Activated CD4-positive, alpha-beta T cell treated with anti-CD3 and anti-CD28 coated beads, Interleukin-2, Interleukin-4, amounts not matched to agents 100 ng/mL and 50 ng/mL, durations not matched to agents 16 hours and 8 hours (primary cell): ENCODE results near the gene DCLRE1B.

Experiments
- DNase-seq: peaks from one replicate; pipeline ENCODE4 v3.0.0-alpha.2; 2020; ENCODE audit warnings: low spot score

The DCLRE1B gene

GRCh38 chr1:113904674-113905434, at the start of gene DCLRE1B, which contains the start of gene AP4B1:
TSS of gene DCLRE1B (plus strand) at chr1:113905326. CDS start at chr1:113905587, 261 bp downstream.
TSS of gene AP4B1 (minus strand) at chr1:113904799. CDS start at chr1:113904717, 82 bp downstream.
- peak; percentile 100 for DNase-seq

GRCh38 chr1:113855630-113856400, 49.3 kb upstream of the DCLRE1B start:
- no peak for DNase-seq

- DNase-seq: no peak
Observed at GRCh38 chr1:113856401-113856790, 48.7 kb upstream of the DCLRE1B start.

DNA sequence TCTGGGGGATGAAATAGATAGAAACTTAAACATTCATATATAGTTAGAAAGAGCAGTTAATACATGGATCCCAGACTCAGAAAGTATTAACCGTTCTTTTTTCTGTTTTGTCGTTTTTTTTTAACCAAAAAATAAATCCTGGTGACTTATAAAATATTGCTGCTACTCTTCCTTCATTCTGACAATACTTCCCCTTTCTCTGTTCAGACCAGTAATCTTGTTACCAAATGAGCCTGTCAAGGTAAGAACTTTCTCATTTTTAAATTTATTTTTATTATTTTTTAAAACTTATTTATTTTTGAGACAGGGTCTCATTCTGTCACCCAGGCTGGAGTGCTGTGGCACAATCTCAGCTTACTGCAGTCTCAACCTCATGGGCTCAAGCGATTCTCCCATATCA, 47.4 kb upstream of the DCLRE1B start:
- no peak for DNase-seq

GRCh38 chr1:113858418-113858817, 46.7 kb upstream of the DCLRE1B start:
- no peak for DNase-seq

GRCh38 chr1:113858982-113859381, 46.1 kb upstream of the DCLRE1B start:
- DNase-seq: no peak

DNA sequence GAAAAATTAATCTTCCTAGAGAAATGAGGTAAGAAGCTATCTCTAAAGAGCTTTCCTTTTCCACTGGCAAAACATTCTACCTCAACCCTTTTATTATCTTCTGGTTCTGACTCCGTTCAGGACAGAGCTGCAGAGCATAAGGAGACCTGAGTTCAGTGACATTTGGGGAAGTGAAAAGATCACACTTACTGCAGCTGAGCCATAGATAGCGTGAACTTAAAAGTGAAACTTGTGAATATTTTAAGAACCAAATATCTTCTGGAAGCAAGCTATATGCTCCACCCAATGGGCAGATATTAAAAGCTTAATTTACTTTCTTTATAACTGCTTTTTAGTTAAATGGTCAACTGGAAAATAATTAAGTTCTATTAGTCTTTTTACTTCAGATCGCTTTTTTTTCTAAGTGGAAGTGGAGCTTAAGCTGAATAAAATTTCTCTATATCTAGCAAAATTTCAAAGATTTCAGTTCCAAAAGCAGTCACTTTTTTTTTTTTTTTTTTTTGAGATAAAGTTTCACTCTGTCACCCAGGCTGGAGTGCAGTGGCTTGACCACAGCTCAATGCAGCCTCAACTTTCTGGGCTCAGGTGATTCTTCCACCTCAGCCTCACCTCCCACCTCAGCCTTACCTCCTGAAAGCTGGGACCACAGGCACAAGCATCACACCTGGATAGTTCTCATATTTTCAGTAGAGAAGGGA, 45.5 kb upstream of the DCLRE1B start:
- no peak for DNase-seq

- DNase-seq: no peak
Observed at GRCh38 chr1:113860891-113861290, 44.2 kb upstream of the DCLRE1B start.

DNA sequence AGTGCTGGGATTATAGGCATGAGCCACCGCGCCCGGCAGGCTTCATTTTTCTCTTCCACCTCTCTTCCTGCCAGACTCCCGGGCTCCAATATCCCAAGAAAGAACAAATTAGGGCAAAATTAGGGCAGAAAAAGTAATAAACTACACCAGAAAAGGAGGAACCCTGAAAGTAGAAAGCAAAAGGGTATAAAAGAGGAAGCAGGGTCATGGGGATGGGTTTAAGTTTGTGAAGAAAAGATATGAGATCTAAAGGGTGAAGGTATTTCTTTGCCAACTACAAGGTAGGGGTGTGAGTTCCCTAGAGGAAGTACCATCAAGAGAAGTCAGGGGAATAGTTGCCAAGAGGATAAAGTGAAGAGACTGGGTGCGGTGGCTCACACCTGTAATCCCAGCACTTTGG, 43.5 kb upstream of the DCLRE1B start:
- no peak for DNase-seq

DNA sequence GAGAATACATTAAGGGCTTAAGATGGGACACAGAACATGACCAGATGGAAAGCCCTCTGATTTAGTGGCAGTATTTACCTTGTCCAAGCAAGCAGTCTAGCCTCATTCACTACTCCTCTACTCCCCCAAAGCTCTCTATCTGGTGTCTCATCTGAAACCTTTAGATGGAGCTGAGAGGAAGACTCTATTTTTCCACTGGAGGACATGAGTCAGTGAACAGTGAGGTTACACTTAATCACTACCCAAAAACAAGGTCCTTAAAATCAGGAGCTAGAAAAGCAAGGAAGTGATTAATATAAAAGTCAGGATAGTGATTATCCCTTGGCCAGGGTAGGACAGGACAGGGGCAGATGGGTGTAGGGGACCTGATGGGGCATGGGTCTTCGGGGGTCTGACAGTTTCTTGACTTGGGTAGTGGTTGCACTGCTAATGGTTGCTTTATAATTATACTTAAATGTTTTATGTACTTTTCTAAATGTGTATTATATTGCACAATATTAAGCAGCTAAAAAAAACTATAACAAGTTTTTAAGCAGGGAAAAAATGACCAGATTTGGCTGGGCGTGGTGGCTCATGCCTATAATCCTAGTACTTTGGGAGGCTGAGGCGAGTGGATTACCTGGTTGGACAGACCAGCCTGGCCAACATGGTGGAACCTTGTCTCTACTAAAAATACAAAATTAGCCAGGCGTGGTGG, 36.6 kb upstream of the DCLRE1B start:
- DNase-seq: peak; percentile 50

- no peak for DNase-seq
Observed at GRCh38 chr1:113870778-113871177, 34.3 kb upstream of the DCLRE1B start.

GRCh38 chr1:113871597-113872113, 33.5 kb upstream of the DCLRE1B start, which contains the start of gene PTPN22:
TSS of gene PTPN22 (minus strand) at chr1:113871712.
- DNase-seq: peak; percentile 94

GRCh38 chr1:113872219-113872935, 32.7 kb upstream of the DCLRE1B start:
- no peak for DNase-seq

DNA sequence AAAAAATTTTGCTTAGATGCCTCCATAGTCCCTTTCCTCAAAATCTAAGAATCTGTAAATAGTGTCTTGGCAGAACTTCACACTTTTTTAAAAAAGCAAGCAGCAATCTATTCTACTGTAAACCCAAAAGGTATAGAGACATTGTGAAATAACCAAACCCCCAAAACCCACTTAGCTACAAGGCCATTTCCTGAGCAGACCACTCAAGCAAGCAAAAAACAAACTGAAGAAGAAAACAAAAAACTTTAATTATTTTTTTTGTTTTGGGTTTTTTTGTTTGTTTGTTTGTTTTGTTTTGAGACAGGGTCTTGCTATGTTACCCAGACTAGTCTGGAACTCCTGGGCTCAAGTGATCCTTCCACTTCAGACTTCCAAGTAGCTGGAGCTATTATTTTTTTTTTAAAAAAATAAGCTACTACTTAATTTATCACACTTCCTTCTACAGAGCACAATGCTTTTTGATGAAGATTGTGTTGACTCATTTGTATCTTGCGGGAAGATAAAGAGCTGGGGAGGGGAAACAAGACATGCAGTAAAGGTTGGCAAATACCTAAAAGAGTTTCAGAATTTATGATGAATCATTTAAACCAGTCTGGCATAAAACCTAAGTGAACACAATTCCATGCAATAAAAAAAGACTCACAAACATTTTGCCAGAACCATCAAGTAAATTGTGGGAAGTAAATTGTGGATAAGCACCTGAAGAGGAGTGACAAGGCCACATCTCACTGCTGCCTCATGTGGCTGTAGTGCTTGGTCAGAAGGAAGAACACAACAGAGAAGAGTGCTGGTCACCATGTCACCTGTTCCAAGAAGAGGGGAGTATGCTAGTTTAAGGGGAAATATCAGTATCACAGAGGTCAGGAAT, 30.9 kb upstream of the DCLRE1B start:
- DNase-seq: peak; percentile 73

GRCh38 chr1:113875714-113876113, 29.4 kb upstream of the DCLRE1B start:
- DNase-seq: no peak

GRCh38 chr1:113876176-113876575, 28.9 kb upstream of the DCLRE1B start:
- DNase-seq: no peak

- DNase-seq: no peak
Observed at GRCh38 chr1:113879739-113880038, 25.4 kb upstream of the DCLRE1B start.

DNA sequence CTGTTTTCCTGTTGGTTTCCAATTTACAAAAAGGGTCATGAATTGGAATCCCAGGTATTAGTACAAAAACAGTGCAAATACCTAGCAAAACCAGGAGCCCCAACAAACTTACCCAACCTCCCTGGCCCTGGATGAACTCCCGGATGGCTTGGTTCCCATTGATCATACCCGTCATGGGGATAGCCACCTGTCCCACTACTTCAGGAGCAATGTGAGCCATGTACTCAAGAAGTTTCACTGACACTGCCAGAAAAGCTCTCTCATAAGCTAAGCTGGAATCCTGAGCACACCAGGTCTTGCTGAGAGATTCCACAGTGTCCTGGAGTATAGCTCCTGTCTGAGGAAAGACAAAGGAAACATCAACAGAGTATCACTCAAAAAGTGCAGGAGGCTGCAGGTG, 23.5 kb upstream of the DCLRE1B start:
- no peak for DNase-seq

- no peak for DNase-seq
Observed at GRCh38 chr1:113886417-113887401, 18.4 kb upstream of the DCLRE1B start.
